ENCODE measurements around the gene PCIF1. TPM values are rescaled to one million over a fixed set of nuclear protein-coding genes. Genes with fewer than 3 reads are reported as not detected.

The PCIF1 gene
- total and polyA plus RNA-seq, 2 donors (not counting 3 experiments of a cell fraction or from before 2014, with no cell fraction given), result 26.4 to 27.2 TPM

DNA sequence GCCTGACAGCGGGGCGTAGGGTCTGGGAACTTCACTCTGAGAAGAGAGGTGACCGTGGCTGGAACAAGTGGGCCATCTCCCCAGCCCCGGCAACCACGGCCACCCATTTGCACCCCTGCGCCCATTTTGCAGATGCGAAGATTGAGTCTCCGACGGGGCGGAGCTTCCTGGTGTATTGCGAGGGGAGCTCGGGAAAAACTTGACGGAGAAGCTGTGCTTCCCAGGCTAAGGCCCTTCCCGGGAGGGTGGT is 36.9 kb downstream of the PCIF1 start:
- intact Hi-C loops (cut with micrococcal nuclease) (loop anchor here (2.0 to 5.0 kb wide), 2 partner anchors 81 to 1004 kb away; partner anchors contain the start of genes CTSA, NEURL2 and STK4), dilution Hi-C loops (cut with MboI; ENCODE audit: extremely low pct_ligation_motif_present, low sequenced_read_pairs) (no loop called here)
- peak overlapping the region; percentile 66 for H2AFZ ChIP-seq (ENCODE audit: low read depth, low read length)
- H3K79me2 ChIP-seq (ENCODE audit: control insufficient read depth, insufficient read depth, low read length), result peaks cover 23% of the 10 kb centered on the region
- peaks cover 0 to 17% of the 10 kb centered on the region in 2 experiments for H3K36me3 ChIP-seq (ENCODE audit: control insufficient read depth in 2 of 2, extremely low read depth in 1 of 2, insufficient read depth in 2 of 2, low read length in 2 of 2)
- no peak for FAIRE-seq
- H3K27me3 ChIP-seq (ENCODE audit: control insufficient read depth in 2 of 2, insufficient read depth in 2 of 2, low read length in 2 of 2), result peaks cover 0 to 2% of the 10 kb centered on the region in 2 experiments
- peak overlapping the region; percentile 81 for H3K4me2 ChIP-seq (ENCODE audit: insufficient read depth, low read length)
- H4K20me1 ChIP-seq (replicated peaks; ENCODE audit: control insufficient read depth, extremely low read depth, insufficient read depth, low read length), result no peaks in the 10 kb centered on the region
- H3K27ac ChIP-seq (ENCODE audit: insufficient read depth, low read depth, low read length), result peak overlapping the region; percentile 100
- TF ChIP-seq JUN (IDR thresholded peaks at IDR 0.05; ENCODE audit: borderline replicate concordance, insufficient read depth, insufficient read length, low read depth) (no peak), MAX (IDR thresholded peaks at IDR 0.05; ENCODE audit: insufficient read depth, insufficient read length) (no peak), CTCF (IDR thresholded peaks at IDR 0.05; ENCODE audit: extremely low read depth in 1 of 2, insufficient read depth in 1 of 2, low read depth in 1 of 2, low read length in 2 of 2) (no peak), POLR2AphosphoS5 (IDR thresholded peaks at IDR 0.05; ENCODE audit: insufficient read depth, low read depth, low read length) (no peak), FOS (IDR thresholded peaks at IDR 0.05; ENCODE audit: borderline replicate concordance, insufficient read depth, low read length) (no peak)
- H3K4me1 ChIP-seq (ENCODE audit: control insufficient read depth, extremely low read depth, insufficient read depth, low read length), result peaks cover 14% of the 10 kb centered on the region
- no peaks in the 10 kb centered on the region for H3K9me3 ChIP-seq (replicated peaks; ENCODE audit: control insufficient read depth, insufficient read depth, low read length)
- no peak for DNase-seq (ENCODE audit: low read depth, low spot score)
- POLR2A ChIA-PET, result interaction anchor here (0.6 kb wide), 1 partner anchor 36 kb away, joined by 4 read pairs; no protein-coding TSS in a partner anchor
- H3K4me3 ChIP-seq (replicated peaks in 1 of 3; ENCODE audit: insufficient read depth in 1 of 3, low read depth in 1 of 3, low read length in 3 of 3), result peak overlapping the region; percentile 52 to 79 (median 72)
- CTCF ChIA-PET, result interaction anchor here (0.9 to 8.7 kb wide), 15 partner anchors 12 to 172 kb away, joined by 3 to 80 read pairs (median 11); partner anchors contain the start of genes CTSA, NEURL2, SNX21 and ZSWIM1
- no peaks in the 10 kb centered on the region for H3K9me1 ChIP-seq (replicated peaks; ENCODE audit: control insufficient read depth, extremely low read depth, insufficient read depth, low read length)
- no TSS peak for BruUV-seq (replicated peaks)
- peak overlapping the region; percentile 100 for H3K9ac ChIP-seq (replicated peaks; ENCODE audit: extremely low read depth, insufficient read depth, low read length)
